Large intestine (tissue), 3 donors: Measurements from ENCODE around the gene PLCB1. TPM values are rescaled to one million over a fixed set of nuclear protein-coding genes. Genes with fewer than 3 reads are reported as not detected.

Experiments
- DNase-seq, 2 donors: peaks; one replicate each; pipeline versions ENCODE4 v3.0.0 to v3.0.0-alpha.2; 2013
- H3K27ac ChIP-seq: one replicate; pipeline ENCODE4 v1.5.1; 2013; ENCODE audit warnings: low read length
- H3K27me3 ChIP-seq: 2 replicates; pipeline ENCODE4 v1.6.1; 2013; ENCODE audit warnings: low read length; ENCODE audit not compliant: control insufficient read depth, insufficient read depth
- H3K36me3 ChIP-seq: 2 replicates; pipeline ENCODE4 v1.6.1; 2013; ENCODE audit warnings: low read length; ENCODE audit not compliant: control insufficient read depth, insufficient read depth
- H3K4me1 ChIP-seq: one replicate; pipeline ENCODE4 v1.6.1; 2013; ENCODE audit warnings: low read length; ENCODE audit not compliant: control insufficient read depth, insufficient read depth
- H3K4me3 ChIP-seq: one replicate; pipeline ENCODE4 v1.5.1; 2013; ENCODE audit warnings: low read length
- H3K9me3 ChIP-seq: one replicate; pipeline ENCODE4 v1.6.1; 2013; ENCODE audit warnings: mild to moderate bottlenecking, low read depth, low read length, moderate library complexity; ENCODE audit not compliant: control insufficient read depth
- WGBS: methylation state at CpG from one replicate; pipeline ENCODE4 v1.1.5; 2013; ENCODE audit warnings: low lambda C conversion rate; ENCODE audit not compliant: insufficient coverage; 5-methylcytosine and 5-hydroxymethylcytosine counted together
- polyA plus RNA-seq: library from polyadenylated mRNA; unstranded; fragments of 120-200 nt; gene quantifications from one replicate; pipeline ENCODE4 v1.2.1, GENCODE V29; 2013

The PLCB1 gene
- polyA plus RNA-seq, 1 donor, result 7.4 TPM

DNA sequence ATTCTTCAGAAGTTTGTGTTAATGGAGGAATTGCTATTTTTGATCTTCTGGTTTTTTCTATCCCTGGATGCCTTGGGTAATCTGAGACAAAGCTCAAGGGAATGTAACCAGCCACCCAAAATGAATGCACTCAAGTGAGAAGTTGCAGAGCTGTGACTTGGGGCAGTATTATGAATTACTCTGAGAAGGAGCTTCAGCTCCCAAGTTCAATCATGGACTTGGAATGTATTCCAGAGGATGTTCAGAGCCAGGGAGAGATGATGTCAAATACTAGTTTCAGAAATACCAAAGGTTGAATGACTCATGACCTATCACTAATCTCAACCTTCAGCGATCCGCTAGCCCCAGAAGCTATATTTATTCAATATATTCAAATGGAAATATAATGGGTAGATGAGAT, 561.6 kb downstream of the PLCB1 start:
- Histone ChIP-seq H3K27ac (no peak overlapping the region), H3K36me3 (no peaks in the 10 kb centered on the region), H3K9me3 (no peaks in the 10 kb centered on the region), H3K4me1 (no peaks in the 10 kb centered on the region), H3K27me3 (no peaks in the 10 kb centered on the region), H3K4me3 (no peak overlapping the region)
- no peak for DNase-seq
- WGBS, result 85% methylated on average over 2 of the region's 2 CpGs

GRCh38 chr20:8700756-8701155, 568.7 kb downstream of the PLCB1 start:
- no peak for DNase-seq
- no peaks in the 10 kb centered on the region for H3K27me3 ChIP-seq
- H3K36me3 ChIP-seq, result no peaks in the 10 kb centered on the region
- no peak overlapping the region for H3K27ac ChIP-seq
- no peaks in the 10 kb centered on the region for H3K4me1 ChIP-seq
- H3K9me3 ChIP-seq, result no peaks in the 10 kb centered on the region
- no CpG with 5 or more reads among the region's 2 CpGs for WGBS
- no peak overlapping the region for H3K4me3 ChIP-seq

DNA sequence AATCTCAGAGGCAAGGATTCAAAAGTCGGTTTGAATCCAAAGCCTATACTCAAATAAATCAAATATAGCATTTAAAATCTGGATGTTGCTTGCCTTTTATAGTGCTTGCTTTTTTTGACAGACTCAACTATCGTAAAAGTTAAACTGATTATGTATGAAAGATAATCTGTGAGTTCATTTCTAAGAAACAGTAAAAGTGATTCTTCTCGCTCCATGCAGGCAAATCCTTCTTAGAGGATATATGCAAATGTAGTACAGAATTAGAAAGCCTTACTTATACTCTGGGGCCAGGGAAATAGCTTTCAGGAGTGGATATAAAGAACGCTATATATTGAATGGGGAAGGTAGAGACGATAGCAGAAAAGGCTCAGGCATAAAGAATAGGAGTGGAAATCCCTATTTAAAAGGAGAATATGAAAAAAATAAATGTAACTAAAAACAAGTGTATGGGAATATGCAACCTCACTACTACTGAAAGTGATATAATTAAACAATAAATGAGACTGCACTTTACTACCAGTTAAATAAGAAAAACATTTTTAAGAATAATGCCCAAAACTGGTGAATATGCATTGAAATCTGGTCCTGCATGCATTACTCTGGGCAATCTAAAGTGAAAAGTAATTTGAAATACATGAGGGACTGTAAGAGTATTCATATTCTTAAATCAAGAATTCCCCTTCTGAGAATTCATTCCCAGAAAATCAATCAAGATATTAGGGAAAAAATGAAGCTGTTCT, 575.1 kb downstream of the PLCB1 start:
- 70% methylated on average over 4 of the region's 5 CpGs for WGBS
- H3K27me3 ChIP-seq, result no peaks in the 10 kb centered on the region
- no peaks in the 10 kb centered on the region for H3K9me3 ChIP-seq

DNA sequence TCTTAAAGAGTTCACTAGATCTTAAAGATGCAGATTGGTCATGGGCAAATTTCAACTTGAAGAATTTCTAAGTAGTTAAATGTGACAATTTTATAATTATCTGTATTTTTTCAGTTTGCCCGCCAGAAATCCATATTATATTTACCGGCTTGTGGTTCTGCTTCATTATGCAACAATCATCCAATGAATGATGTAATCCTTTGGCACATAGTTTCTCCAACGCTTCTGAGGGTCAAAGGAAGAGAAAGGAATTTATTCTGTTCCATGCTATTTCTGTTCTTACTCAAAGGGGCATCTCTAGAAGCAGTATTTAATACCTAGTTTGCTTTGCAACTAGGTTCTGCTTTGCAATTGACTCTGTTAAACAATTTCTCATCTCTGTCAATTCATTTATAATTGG, 577.6 kb downstream of the PLCB1 start:
- Histone ChIP-seq H3K4me1 (no peaks in the 10 kb centered on the region), H3K27ac (no peak overlapping the region), H3K4me3 (no peak overlapping the region), H3K36me3 (no peaks in the 10 kb centered on the region), H3K27me3 (no peaks in the 10 kb centered on the region), H3K9me3 (no peaks in the 10 kb centered on the region)
- DNase-seq, result no peak
- 87% methylated on average over 2 of the region's 3 CpGs for WGBS

More for the DNA sequence above, 575.1 kb downstream of the PLCB1 start:
- Histone ChIP-seq H3K36me3 (no peaks in the 10 kb centered on the region), H3K4me3 (no peak overlapping the region), H3K27ac (no peak overlapping the region), H3K4me1 (no peaks in the 10 kb centered on the region)
- DNase-seq, result no peak

- Histone ChIP-seq H3K9me3 (no peaks in the 10 kb centered on the region), H3K27ac (no peak overlapping the region), H3K4me1 (no peaks in the 10 kb centered on the region), H3K27me3 (no peaks in the 10 kb centered on the region), H3K4me3 (no peak overlapping the region), H3K36me3 (no peaks in the 10 kb centered on the region)
- WGBS, result no CpG with 5 or more reads among the region's 3 CpGs
- DNase-seq, result no peak
These were observed 579.4 kb downstream of the PLCB1 start for GRCh38 chr20:8711501-8711900.

- no peak for DNase-seq
- no peaks in the 10 kb centered on the region for H3K27me3 ChIP-seq
- no peak overlapping the region for H3K4me3 ChIP-seq
- no peak overlapping the region for H3K27ac ChIP-seq
- H3K9me3 ChIP-seq, result no peaks in the 10 kb centered on the region
- no peaks in the 10 kb centered on the region for H3K4me1 ChIP-seq
- H3K36me3 ChIP-seq, result no peaks in the 10 kb centered on the region
- WGBS, result no CpG with 5 or more reads among the region's 3 CpGs
These were observed 582.1 kb downstream of the PLCB1 start for GRCh38 chr20:8714206-8714605.

GRCh38 chr20:8718279-8718678, 586.2 kb downstream of the PLCB1 start:
- no CpG with 5 or more reads among the region's 4 CpGs for WGBS
- no peaks in the 10 kb centered on the region for H3K27me3 ChIP-seq
- H3K36me3 ChIP-seq, result no peaks in the 10 kb centered on the region
- no peak for DNase-seq
- H3K4me1 ChIP-seq, result no peaks in the 10 kb centered on the region
- no peak overlapping the region for H3K27ac ChIP-seq
- H3K4me3 ChIP-seq, result no peak overlapping the region
- no peaks in the 10 kb centered on the region for H3K9me3 ChIP-seq

DNA sequence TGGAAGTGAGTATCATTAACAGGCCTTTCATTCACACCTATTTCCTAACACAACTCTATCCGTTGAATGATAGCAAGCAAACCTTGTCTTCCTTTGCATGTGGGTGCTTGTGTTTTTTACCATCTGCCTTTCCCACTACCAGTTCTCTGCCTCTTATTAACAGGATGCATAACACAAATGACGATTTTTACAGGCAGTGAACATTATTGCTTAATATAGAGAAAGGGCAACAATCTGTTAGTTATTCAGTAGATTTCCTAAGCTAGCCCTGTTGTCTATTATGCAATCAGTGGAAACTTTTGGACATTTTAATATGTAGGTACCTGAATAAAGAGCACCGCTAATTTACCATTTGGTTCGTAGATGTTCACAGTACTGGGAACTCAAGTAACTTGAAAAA, 588.0 kb downstream of the PLCB1 start:
- H3K27ac ChIP-seq, result no peak overlapping the region
- 84% methylated on average over 2 of the region's 4 CpGs for WGBS

GRCh38 chr20:8721098-8721497, 589.0 kb downstream of the PLCB1 start:
- H3K4me3 ChIP-seq, result no peak overlapping the region
- H3K36me3 ChIP-seq, result no peaks in the 10 kb centered on the region
- peak; percentile 6 to 12 for DNase-seq
- H3K27ac ChIP-seq, result no peak overlapping the region
- WGBS, result no CpG with 5 or more reads among the region's 5 CpGs
- H3K4me1 ChIP-seq, result no peaks in the 10 kb centered on the region
- no peaks in the 10 kb centered on the region for H3K27me3 ChIP-seq
- H3K9me3 ChIP-seq, result no peaks in the 10 kb centered on the region

More for the DNA sequence above, 588.0 kb downstream of the PLCB1 start:
- DNase-seq, result no peak
- no peak overlapping the region for H3K4me3 ChIP-seq
- H3K9me3 ChIP-seq, result no peaks in the 10 kb centered on the region
- no peaks in the 10 kb centered on the region for H3K36me3 ChIP-seq
- H3K27me3 ChIP-seq, result no peaks in the 10 kb centered on the region
- no peaks in the 10 kb centered on the region for H3K4me1 ChIP-seq

DNA sequence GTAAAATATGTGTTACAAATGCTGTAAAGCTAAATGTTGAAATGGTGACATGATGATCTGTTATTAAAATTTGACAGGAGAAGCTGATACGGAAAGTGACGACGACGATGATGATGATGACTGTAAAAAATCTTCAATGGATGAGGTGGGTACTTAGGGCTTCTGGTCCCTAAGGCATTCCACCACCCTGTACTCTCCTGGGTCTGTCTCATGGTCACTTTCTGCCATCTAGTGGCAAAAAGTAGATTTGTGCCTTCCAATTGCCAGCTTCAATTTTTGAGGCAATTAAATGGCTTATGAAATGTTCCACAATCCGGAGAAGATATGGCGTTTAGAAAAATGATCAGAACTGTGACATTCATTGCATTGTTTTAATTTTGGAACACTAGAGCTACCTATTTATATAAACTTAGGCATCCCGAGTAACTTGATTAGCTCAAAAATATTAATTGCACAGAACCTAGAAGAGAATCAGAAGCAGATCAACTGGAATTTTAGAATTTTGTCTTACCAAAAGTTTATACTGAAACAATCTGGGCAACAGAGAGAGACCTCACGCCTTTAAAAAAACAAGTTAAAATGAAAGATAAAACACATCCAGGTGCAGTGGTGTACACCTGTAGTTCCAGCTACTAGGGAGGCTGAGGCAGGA, 590.3 kb downstream of the PLCB1 start:
- DNase-seq, result peak; percentile 31 to 34
- no peaks in the 10 kb centered on the region for H3K27me3 ChIP-seq
- 51% methylated on average over 2 of the region's 8 CpGs for WGBS
- no peaks in the 10 kb centered on the region for H3K4me1 ChIP-seq
- H3K36me3 ChIP-seq, result no peaks in the 10 kb centered on the region
- H3K27ac ChIP-seq, result no peak overlapping the region
- H3K4me3 ChIP-seq, result no peak overlapping the region
- no peaks in the 10 kb centered on the region for H3K9me3 ChIP-seq

GRCh38 chr20:8723296-8723695, 591.2 kb downstream of the PLCB1 start:
- Histone ChIP-seq H3K27ac (no peak overlapping the region), H3K27me3 (no peaks in the 10 kb centered on the region), H3K4me1 (no peaks in the 10 kb centered on the region), H3K36me3 (no peaks in the 10 kb centered on the region), H3K9me3 (no peaks in the 10 kb centered on the region), H3K4me3 (no peak overlapping the region)
- DNase-seq, result no peak
